Neural progenitor cell (in vitro differentiated cells): ENCODE measurements around the gene SHC2. TPM values are rescaled to one million over a fixed set of nuclear protein-coding genes. Genes with fewer than 3 reads are reported as not detected.
A peak's percentile ranks its signal among the peaks of the same experiment; 100 is the strongest.

Experiments used
- DNase-seq: peaks from one replicate; pipeline ENCODE4 v3.0.0-alpha.2; 2016; ENCODE audit warnings: low spot score
- H2AFZ ChIP-seq: fragments of 200-600 bp; sonication (generic); replicated peaks from 2 replicates; pipeline ENCODE4 v1.6.1; 2016; ENCODE audit warnings: antibody characterized with exemption
- H3F3A ChIP-seq: fragments of 200-600 bp; sonication (generic); 2 replicates; pipeline ENCODE4 v1.6.1; 2016; ENCODE audit warnings: antibody characterized with exemption, low read depth
- H3K27ac ChIP-seq: fragments of 200-600 bp; sonication (generic); 2 replicates; pipeline ENCODE4 v1.5.1; 2016; ENCODE audit warnings: mild to moderate bottlenecking
- H3K27me3 ChIP-seq: fragments of 200-600 bp; sonication (generic); 2 replicates; pipeline ENCODE4 v1.6.1; 2016; ENCODE audit warnings: mild to moderate bottlenecking, moderate library complexity
- H3K36me3 ChIP-seq: fragments of 200-600 bp; sonication (generic); 2 replicates; pipeline ENCODE4 v1.5.1; 2016
- H3K4me1 ChIP-seq: fragments of 200-600 bp; sonication (generic); 2 replicates; pipeline ENCODE4 v1.6.1; 2016; ENCODE audit warnings: mixed run types
- H3K4me2 ChIP-seq: fragments of 200-600 bp; sonication (generic); 2 replicates; pipeline ENCODE4 v1.6.1; 2016
- H3K4me3 ChIP-seq: fragments of 200-600 bp; sonication (generic); 2 replicates; pipeline ENCODE4 v1.5.1; 2016
- H3K79me2 ChIP-seq: fragments of 200-600 bp; sonication (generic); 2 replicates; pipeline ENCODE4 v1.6.1; 2016; ENCODE audit warnings: low read depth
- H3K9ac ChIP-seq: fragments of 200-600 bp; sonication (generic); 2 replicates; pipeline ENCODE4 v1.6.1; 2016
- H3K9me3 ChIP-seq: fragments of 200-600 bp; sonication (generic); 2 replicates; pipeline ENCODE4 v1.5.1; 2016; ENCODE audit warnings: low read depth
- H4K20me1 ChIP-seq: fragments of 200-600 bp; sonication (generic); 2 replicates; pipeline ENCODE4 v1.6.1; 2016; ENCODE audit warnings: low read depth
- H3K27ac Mint-ChIP-seq: 3 replicates; pipeline ENCODE4 v1.8.0; 2021; ENCODE audit warnings: mixed read lengths
- H3K27me3 Mint-ChIP-seq: 2 replicates; pipeline ENCODE4 v1.8.0; 2022; ENCODE audit warnings: low read depth, mild to moderate bottlenecking, inconsistent platforms, moderate library complexity, mixed read lengths; ENCODE audit not compliant: insufficient read depth
- H3K36me3 Mint-ChIP-seq: 3 replicates; pipeline ENCODE4 v1.8.0; 2021; ENCODE audit warnings: mixed read lengths
- H3K4me1 Mint-ChIP-seq: 3 replicates; pipeline ENCODE4 v1.8.0; 2021; ENCODE audit warnings: mixed read lengths
- H3K4me3 Mint-ChIP-seq: 3 replicates; pipeline ENCODE4 v1.8.0; 2021; ENCODE audit warnings: mild to moderate bottlenecking, moderate library complexity, mixed read lengths
- H3K9me3 Mint-ChIP-seq: 3 replicates; pipeline ENCODE4 v1.8.0; 2020; ENCODE audit warnings: mixed read lengths
- CTCF ChIP-seq: fragments of 200-600 bp; sonication (generic); IDR thresholded peaks from 2 replicates; pipeline ENCODE4 v1.5.1; 2017; ENCODE audit warnings: antibody characterized with exemption, mild to moderate bottlenecking
- EZH2 ChIP-seq: fragments of 200-600 bp; sonication (generic); IDR thresholded peaks from 2 replicates; pipeline ENCODE4 v1.6.1; 2017; ENCODE audit warnings: antibody characterized with exemption, mild to moderate bottlenecking, moderate library complexity
- EZH2phosphoT487 ChIP-seq: fragments of 200-600 bp; sonication (generic); IDR thresholded peaks from 2 replicates; pipeline ENCODE4 v1.6.1; 2017; ENCODE audit warnings: antibody characterized with exemption
- total RNA-seq: library from RNA; depleted of rRNA; stranded (reverse); fragments of >200 nt; gene quantifications from 2 replicates; pipeline ENCODE4 v1.2.3, GENCODE V29; 2015; ENCODE audit warnings: low replicate concordance

Gene SHC2
- total RNA-seq, 1 donor from 2014 or later = 3.2 TPM

DNA sequence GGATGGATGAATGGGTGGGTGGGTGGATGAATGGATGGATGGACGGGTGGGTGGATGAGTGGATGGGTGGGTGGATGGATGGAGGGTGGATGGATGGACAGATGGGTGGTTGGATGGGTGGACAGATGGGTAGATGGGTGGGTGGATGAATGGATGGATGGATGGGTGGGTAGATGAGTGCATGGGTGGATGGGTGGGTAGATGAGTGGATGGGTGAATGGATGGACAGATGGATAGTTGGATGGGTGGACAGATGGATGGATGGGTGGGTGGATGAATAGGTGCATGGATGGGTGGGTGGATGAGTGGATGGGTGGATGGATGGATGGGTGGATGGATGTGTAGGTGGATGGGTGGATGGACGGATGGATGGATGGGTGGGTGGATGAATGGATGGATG, 17.8 kb downstream of the SHC2 start:
- H3K27ac Mint-ChIP-seq = no peak overlapping the region
- no peak overlapping the region for H3K27ac ChIP-seq
- DNase-seq = no peak
- H2AFZ ChIP-seq = no peak overlapping the region
- no peak overlapping the region for H3K4me2 ChIP-seq
- no peak overlapping the region for H3K4me3 ChIP-seq
- no peak overlapping the region for H3K9ac ChIP-seq
- no peaks in the 10 kb centered on the region for H3K9me3 ChIP-seq
- H3K27me3 ChIP-seq = no peaks in the 10 kb centered on the region
- peaks cover 4% of the 10 kb centered on the region for H3K4me1 Mint-ChIP-seq
- H3K27me3 Mint-ChIP-seq = no peaks in the 10 kb centered on the region
- peaks cover 3% of the 10 kb centered on the region for H3K9me3 Mint-ChIP-seq
- no peak for TF ChIP-seq EZH2phosphoT487
- no peak for TF ChIP-seq EZH2
- no peak for TF ChIP-seq CTCF
- no peaks in the 10 kb centered on the region for H3K79me2 ChIP-seq
- no peaks in the 10 kb centered on the region for H3K36me3 ChIP-seq
- no peaks in the 10 kb centered on the region for H4K20me1 ChIP-seq
- H3K36me3 Mint-ChIP-seq = peaks cover 8% of the 10 kb centered on the region
- no peak overlapping the region for H3K4me3 Mint-ChIP-seq
- no peaks in the 10 kb centered on the region for H3F3A ChIP-seq
- no peaks in the 10 kb centered on the region for H3K4me1 ChIP-seq

DNA sequence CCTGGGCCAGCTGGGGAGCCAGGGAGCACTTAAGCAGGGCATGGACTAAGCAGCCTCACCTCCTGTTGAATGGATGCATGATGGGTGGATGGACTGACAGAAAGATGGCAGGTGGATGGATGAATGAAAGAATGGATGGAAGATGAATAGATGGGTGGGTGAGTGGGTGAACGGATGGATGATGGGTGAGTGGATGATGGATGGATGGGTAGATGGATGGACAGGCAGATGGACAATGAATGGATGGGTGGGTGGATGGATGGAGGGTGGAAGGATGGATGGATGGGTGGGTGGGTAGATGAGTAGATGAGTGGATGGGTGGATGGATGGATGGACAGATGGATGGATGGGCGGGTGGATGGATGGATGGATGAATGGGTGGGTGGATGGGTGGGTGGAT, 18.7 kb downstream of the SHC2 start:
- no peak overlapping the region for H2AFZ ChIP-seq
- no peak overlapping the region for H3K27ac ChIP-seq
- Mint-ChIP-seq H3K4me3 (no peak overlapping the region), H3K9me3 (peaks cover 3% of the 10 kb centered on the region), H3K27me3 (peaks cover 3% of the 10 kb centered on the region), H3K27ac (peak overlapping the region; percentile 42), H3K36me3 (peaks cover 9% of the 10 kb centered on the region), H3K4me1 (peaks cover 9% of the 10 kb centered on the region)
- H3K27me3 ChIP-seq = no peaks in the 10 kb centered on the region
- no peaks in the 10 kb centered on the region for H3K4me1 ChIP-seq
- no peaks in the 10 kb centered on the region for H3K79me2 ChIP-seq
- no peaks in the 10 kb centered on the region for H3F3A ChIP-seq
- H4K20me1 ChIP-seq = no peaks in the 10 kb centered on the region
- no peaks in the 10 kb centered on the region for H3K9me3 ChIP-seq
- H3K9ac ChIP-seq = no peak overlapping the region
- TF ChIP-seq CTCF (no peak), EZH2phosphoT487 (no peak), EZH2 (no peak)
- no peak overlapping the region for H3K4me2 ChIP-seq
- DNase-seq = no peak
- H3K4me3 ChIP-seq = no peak overlapping the region
- no peaks in the 10 kb centered on the region for H3K36me3 ChIP-seq

DNA sequence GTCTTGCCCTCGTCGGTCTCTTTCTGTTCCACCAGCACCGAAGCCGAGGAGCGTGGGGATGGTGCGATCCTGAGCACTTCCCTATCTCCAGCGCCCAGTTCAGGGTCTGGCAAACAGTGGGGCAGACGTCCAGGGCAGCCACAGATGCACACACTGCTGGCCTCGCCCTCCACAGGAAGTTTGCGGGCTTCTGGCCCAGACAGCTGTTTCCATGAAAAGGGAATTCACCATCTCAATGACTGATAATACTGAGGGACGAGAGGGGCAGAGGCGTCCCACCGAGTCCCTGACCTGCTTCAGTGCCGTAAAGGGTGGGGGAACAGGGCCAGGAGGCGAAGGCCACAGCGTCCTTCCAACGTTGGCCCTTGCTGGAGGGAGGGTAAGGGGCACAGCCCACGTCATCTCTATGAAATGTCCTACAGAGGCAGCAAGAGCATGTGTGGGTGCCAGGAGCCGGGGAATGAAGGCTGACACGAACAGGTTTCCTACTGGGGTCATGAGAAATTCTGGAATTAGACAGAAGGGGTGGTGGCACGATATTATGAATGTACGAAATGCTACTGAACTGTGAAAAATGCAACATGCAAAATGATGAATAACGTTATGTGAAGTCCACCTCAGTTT, 19.5 kb downstream of the SHC2 start:
- peaks cover 9% of the 10 kb centered on the region for H3K36me3 Mint-ChIP-seq
- DNase-seq = no peak
- Histone ChIP-seq H3F3A (no peaks in the 10 kb centered on the region), H3K4me2 (no peak overlapping the region), H3K27me3 (no peaks in the 10 kb centered on the region), H3K4me1 (no peaks in the 10 kb centered on the region), H3K36me3 (no peaks in the 10 kb centered on the region), H3K4me3 (no peak overlapping the region), H2AFZ (no peak overlapping the region), H3K27ac (no peak overlapping the region), H3K79me2 (no peaks in the 10 kb centered on the region), H3K9me3 (no peaks in the 10 kb centered on the region), H3K9ac (no peak overlapping the region), H4K20me1 (no peaks in the 10 kb centered on the region)
- H3K27me3 Mint-ChIP-seq = peaks cover 3% of the 10 kb centered on the region
- H3K9me3 Mint-ChIP-seq = peaks cover 3% of the 10 kb centered on the region
- peaks cover 11% of the 10 kb centered on the region for H3K4me1 Mint-ChIP-seq
- no peak for TF ChIP-seq CTCF
- no peak for TF ChIP-seq EZH2phosphoT487
- no peak for TF ChIP-seq EZH2
- H3K4me3 Mint-ChIP-seq = no peak overlapping the region
- peak overlapping the region; percentile 53 for H3K27ac Mint-ChIP-seq
